HEK293 (cell line): ENCODE measurements around the gene TMEM179B.

ENCODE experiments used
- CTCF ChIA-PET: fragments of 350-600 bp; formaldehyde crosslinking; extraction: SDS; loops from one replicate; lab custom pipeline; 2021; ENCODE audit warnings: antibody characterized with exemption; lab: Yijun Ruan, JAX
- POLR2A ChIA-PET: fragments of 300-600 bp; formaldehyde crosslinking; extraction: SDS; loops from one replicate; lab custom pipeline; 2020; ENCODE audit warnings: antibody characterized with exemption, inconsistent platforms; lab: Yijun Ruan, JAX
- H3K27ac ChIP-seq: fragments of 200-500 bp; sonication (Bioruptor generic); 2 replicates; pipeline ENCODE4 v1.5.1; 2014; ENCODE audit warnings: low read depth, low read length, control low read depth, inconsistent platforms; ENCODE audit errors: extremely low read depth
- H3K36me3 ChIP-seq, 2 experiments: fragments of 200-500 bp in 1 of 2; sonication (Bioruptor generic) in 1 of 2; 1 replicate in 1 of 2; 2 replicates in 1 of 2; pipeline ENCODE4 v1.5.1; 2014 to 2017; ENCODE audit warnings: inconsistent platforms in 2 of 2, low read length in 2 of 2; ENCODE audit not compliant: control insufficient read depth in 2 of 2, insufficient read depth in 1 of 2
- H3K4me1 ChIP-seq: fragments of 200-500 bp; sonication (Bioruptor generic); 2 replicates; pipeline ENCODE4 v1.5.1; 2014; ENCODE audit warnings: mild to moderate bottlenecking, low read length, inconsistent platforms; ENCODE audit not compliant: control insufficient read depth, insufficient read depth
- H3K4me3 ChIP-seq: 2 replicates; pipeline ENCODE4 v1.5.1; 2011; ENCODE audit warnings: low read depth, mild to moderate bottlenecking, control low read depth, low read length, moderate library complexity
- H3K9me3 ChIP-seq: fragments of 200-500 bp; sonication (Bioruptor generic); 2 replicates; pipeline ENCODE4 v1.5.1; 2014; ENCODE audit warnings: low read depth, low read length, inconsistent platforms; ENCODE audit not compliant: control insufficient read depth, insufficient read depth
- CTCF ChIP-seq: fragments of 450-650 bp; formaldehyde crosslinking; IDR thresholded peaks from 2 replicates; pipeline ENCODE4 v1.5.1; 2016; ENCODE audit warnings: missing biosample characterization, missing genetic modification characterization
- GFI1B ChIP-seq: fragments of 450-650 bp; formaldehyde crosslinking; IDR thresholded peaks from 2 replicates; pipeline ENCODE4 v1.5.1; 2016; ENCODE audit warnings: missing biosample characterization, missing genetic modification characterization
- GLIS2 ChIP-seq: fragments of 450-650 bp; formaldehyde crosslinking; IDR thresholded peaks from 2 replicates; pipeline ENCODE4 v1.5.1; 2016; ENCODE audit warnings: missing biosample characterization, missing genetic modification characterization
- INSM2 ChIP-seq: fragments of 450-650 bp; formaldehyde crosslinking; IDR thresholded peaks from 2 replicates; pipeline ENCODE4 v1.5.1; 2016; ENCODE audit warnings: missing biosample characterization, missing genetic modification characterization
- KLF17 ChIP-seq: fragments of 450-650 bp; formaldehyde crosslinking; IDR thresholded peaks from 2 replicates; pipeline ENCODE4 v1.5.1; 2016; ENCODE audit warnings: missing biosample characterization, missing genetic modification characterization
- KLF7 ChIP-seq: fragments of 450-650 bp; formaldehyde crosslinking; IDR thresholded peaks from 2 replicates; pipeline ENCODE4 v1.5.1; 2016; ENCODE audit warnings: missing biosample characterization, missing genetic modification characterization, borderline replicate concordance
- KLF9 ChIP-seq: fragments of 450-650 bp; formaldehyde crosslinking; IDR thresholded peaks from 2 replicates; pipeline ENCODE4 v1.5.1; 2016; ENCODE audit warnings: missing biosample characterization, missing genetic modification characterization, low read depth
- MEIS1 ChIP-seq: sonication (generic); formaldehyde crosslinking; IDR thresholded peaks from 2 replicates; pipeline ENCODE4 v1.8.1; 2022; ENCODE audit warnings: missing genetic modification reagents, mild to moderate bottlenecking, borderline replicate concordance
- PATZ1 ChIP-seq: fragments of 450-650 bp; formaldehyde crosslinking; IDR thresholded peaks from 2 replicates; pipeline ENCODE4 v1.5.1; 2016; ENCODE audit warnings: missing biosample characterization, missing genetic modification characterization
- SP2 ChIP-seq: fragments of 450-650 bp; formaldehyde crosslinking; IDR thresholded peaks from 2 replicates; pipeline ENCODE4 v1.5.1; 2016; ENCODE audit warnings: missing biosample characterization, missing genetic modification characterization
- SP3 ChIP-seq: fragments of 450-650 bp; formaldehyde crosslinking; IDR thresholded peaks from 2 replicates; pipeline ENCODE4 v1.5.1; 2016; ENCODE audit warnings: missing biosample characterization, missing genetic modification characterization
- YY1 ChIP-seq: fragments of 450-650 bp; formaldehyde crosslinking; IDR thresholded peaks from 2 replicates; pipeline ENCODE4 v1.5.1; 2018; ENCODE audit warnings: missing biosample characterization, missing genetic modification characterization
- ZBTB6 ChIP-seq: fragments of 450-650 bp; formaldehyde crosslinking; IDR thresholded peaks from 2 replicates; pipeline ENCODE4 v1.5.1; 2017; ENCODE audit warnings: missing biosample characterization, missing genetic modification characterization
- ZEB2 ChIP-seq: fragments of 450-650 bp; formaldehyde crosslinking; IDR thresholded peaks from 2 replicates; pipeline ENCODE4 v1.5.1; 2016; ENCODE audit warnings: missing biosample characterization, missing genetic modification characterization
- ZFP3 ChIP-seq: fragments of 450-650 bp; formaldehyde crosslinking; IDR thresholded peaks from 2 replicates; pipeline ENCODE4 v1.5.1; 2016; ENCODE audit warnings: low read depth, missing biosample characterization, missing genetic modification characterization
- ZFP37 ChIP-seq: fragments of 450-650 bp; formaldehyde crosslinking; IDR thresholded peaks from 2 replicates; pipeline ENCODE4 v1.5.1; 2016; ENCODE audit warnings: missing biosample characterization, missing genetic modification characterization
- ZIC2 ChIP-seq: fragments of 450-650 bp; formaldehyde crosslinking; IDR thresholded peaks from 2 replicates; pipeline ENCODE4 v1.5.1; 2016; ENCODE audit warnings: missing biosample characterization, missing genetic modification characterization
- ZNF138 ChIP-seq: fragments of 450-650 bp; formaldehyde crosslinking; IDR thresholded peaks from 2 replicates; pipeline ENCODE4 v1.5.1; 2016; ENCODE audit warnings: missing biosample characterization, missing genetic modification characterization, borderline replicate concordance
- ZNF2 ChIP-seq: fragments of 450-650 bp; formaldehyde crosslinking; IDR thresholded peaks from 2 replicates; pipeline ENCODE4 v1.5.1; 2016; ENCODE audit warnings: missing biosample characterization, missing genetic modification characterization
- ZNF23 ChIP-seq: fragments of 450-650 bp; formaldehyde crosslinking; IDR thresholded peaks from 2 replicates; pipeline ENCODE4 v1.5.1; 2016; ENCODE audit warnings: missing biosample characterization, missing genetic modification characterization, borderline replicate concordance
- ZNF24 ChIP-seq: fragments of 450-650 bp; formaldehyde crosslinking; IDR thresholded peaks from 2 replicates; pipeline ENCODE4 v1.5.1; 2016; ENCODE audit warnings: missing biosample characterization, missing genetic modification characterization
- ZNF280C ChIP-seq: fragments of 450-650 bp; formaldehyde crosslinking; IDR thresholded peaks from 2 replicates; pipeline ENCODE4 v1.5.1; 2016; ENCODE audit warnings: missing biosample characterization, missing genetic modification characterization
- ZNF335 ChIP-seq: fragments of 450-650 bp; formaldehyde crosslinking; conservative IDR thresholded peaks from 2 replicates; pipeline ENCODE4 v1.5.1; 2016; ENCODE audit warnings: missing biosample characterization, missing genetic modification characterization
- ZNF394 ChIP-seq: fragments of 450-650 bp; formaldehyde crosslinking; IDR thresholded peaks from 2 replicates; pipeline ENCODE4 v1.5.1; 2016; ENCODE audit warnings: missing biosample characterization, missing genetic modification characterization, mild to moderate bottlenecking, moderate library complexity, borderline replicate concordance
- ZNF600 ChIP-seq: fragments of 450-650 bp; formaldehyde crosslinking; IDR thresholded peaks from 2 replicates; pipeline ENCODE4 v1.5.1; 2016; ENCODE audit warnings: missing biosample characterization, missing genetic modification characterization
- ZNF658 ChIP-seq: fragments of 450-650 bp; formaldehyde crosslinking; IDR thresholded peaks from 2 replicates; pipeline ENCODE4; 2016; ENCODE audit warnings: missing biosample characterization, missing genetic modification characterization
- ZNF660 ChIP-seq: fragments of 450-650 bp; IDR thresholded peaks from 2 replicates; pipeline ENCODE4 v1.5.1; 2018; ENCODE audit warnings: missing biosample characterization, mild to moderate bottlenecking, missing genetic modification characterization
- ZNF843 ChIP-seq: fragments of 450-650 bp; formaldehyde crosslinking; IDR thresholded peaks from 2 replicates; pipeline ENCODE4 v1.5.1; 2016; ENCODE audit warnings: missing biosample characterization, missing genetic modification characterization

The TMEM179B gene

GRCh38 chr11:62791501-62792201, 4.4 kb downstream of the TMEM179B start, which contains the start of gene TMEM223:
Gene TMEM223 (minus strand): TSS chr11:62792006. CDS start chr11:62791994, 12 bp downstream.
- peak within 1 kb of the TSS; percentile 91 for H3K27ac ChIP-seq
- ChIA-PET POLR2A (interaction anchor here (0.7 to 2.7 kb wide), 10 partner anchors 12 to 1421 kb away, joined by 3 to 22 read pairs (median 6); partner anchors contain the start of genes MTA2, NXF1, SLC3A2 and STX5), CTCF (interaction anchor here (0.7 to 1.1 kb wide), 2 partner anchors 9 to 1169 kb away, joined by 3 to 4 read pairs; no protein-coding TSS in a partner anchor)
- H3K36me3 ChIP-seq, result peaks cover 7 to 69% of the 10 kb centered on the region in 2 experiments; a peak in 2 of 3 replicates
- no peaks in the 10 kb centered on the region for H3K4me1 ChIP-seq
- peak within 1 kb of the TSS; percentile 91 for H3K4me3 ChIP-seq
- no peaks in the 10 kb centered on the region for H3K9me3 ChIP-seq
- peak; percentile 66; the same call in 1 of the 2 replicates for TF ChIP-seq ZNF2 (tag by site-specific recombination)
- TF ChIP-seq GFI1B (tag by site-specific recombination), result no peak
- TF ChIP-seq SP2 (tag by site-specific recombination), result peak; percentile 91
- peak; percentile 87 for TF ChIP-seq YY1 (tag by site-specific recombination)
- no peak for TF ChIP-seq ZIC2
- TF ChIP-seq ZFP3 (tag by site-specific recombination), result no peak
- peak; percentile 71; the same call in 1 of the 2 replicates for TF ChIP-seq ZEB2 (tag by site-specific recombination)
- no peak for TF ChIP-seq ZNF23 (tag by site-specific recombination)
- TF ChIP-seq ZNF658 (tag by site-specific recombination), result no peak
- TF ChIP-seq PATZ1 (tag by site-specific recombination), result peak; percentile 96
- TF ChIP-seq ZNF138 (tag by site-specific recombination), result no peak
- no peak for TF ChIP-seq ZBTB6 (tag by site-specific recombination)
- TF ChIP-seq KLF17 (tag by site-specific recombination), result peak; percentile 66; the same call in 1 of the 2 replicates
- TF ChIP-seq ZNF660 (tag by site-specific recombination), result peak; percentile 13; the same call in 1 of the 2 replicates
- TF ChIP-seq INSM2 (tag by site-specific recombination), result no peak
- peak; percentile 66 for TF ChIP-seq ZNF843
- TF ChIP-seq SP3 (tag by site-specific recombination), result peak; percentile 86
- TF ChIP-seq MEIS1 (CRISPR knock-in tag), result no peak
- peak; percentile 98 for TF ChIP-seq ZNF600
- peak; percentile 88 for TF ChIP-seq ZFP37 (tag by site-specific recombination)
- TF ChIP-seq KLF7, result 0 out of 2 replicates have a peak, but pooled peaks have one; percentile 55
- no peak for TF ChIP-seq ZNF280C (tag by site-specific recombination)
- TF ChIP-seq CTCF (tag by site-specific recombination), result peak; percentile 29; the same call in 1 of the 2 replicates
- peak; percentile 43; the same call in 1 of the 2 replicates for TF ChIP-seq ZNF24
- 0 out of 2 replicates have a peak, but pooled peaks have one; percentile 34 for TF ChIP-seq ZNF394
- TF ChIP-seq ZNF335 (tag by site-specific recombination), result peak; percentile 93
- TF ChIP-seq GLIS2 (tag by site-specific recombination), result peak; percentile 90
- TF ChIP-seq KLF9 (tag by site-specific recombination), result peak; percentile 74
